ENCODE results near the gene HDAC2. TPM values are rescaled to one million over a fixed set of nuclear protein-coding genes. Genes with fewer than 3 reads are reported as not detected.

The HDAC2 gene
- total RNA-seq, 1 donor from 2014 or later, result 62.2 TPM

DNA sequence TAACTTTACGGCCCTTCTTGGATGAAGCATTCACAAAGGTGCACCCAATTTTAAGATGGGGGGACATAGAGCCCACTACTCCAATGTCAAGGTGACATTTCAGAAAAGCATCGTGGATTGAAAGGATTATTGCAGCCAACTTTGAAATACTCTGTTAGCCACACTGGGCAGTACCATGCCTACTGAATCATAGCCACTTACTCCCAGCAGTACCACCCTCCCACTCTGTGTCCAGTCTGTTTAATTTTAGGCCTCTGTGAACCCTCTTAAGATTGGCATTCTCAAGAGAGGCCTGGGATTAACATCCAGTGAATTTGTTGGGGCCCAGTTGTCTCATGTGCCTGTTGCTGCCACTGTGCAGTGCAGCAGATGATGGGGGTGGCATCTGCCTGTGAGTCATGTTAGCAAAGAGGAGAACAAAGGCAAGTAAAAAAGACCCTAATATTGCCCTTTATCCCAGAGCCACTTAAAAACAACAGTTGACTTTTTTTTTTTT, 11.2 kb upstream of the HDAC2 start:
- Histone ChIP-seq H3K9me3 (no peaks in the 10 kb centered on the region), H3K36me3 (no peaks in the 10 kb centered on the region), H3K4me3 (no peak overlapping the region), H3K27me3 (no peaks in the 10 kb centered on the region), H3K4me1 (no peaks in the 10 kb centered on the region), H3K27ac (no peak overlapping the region)
- TF ChIP-seq, protein P1, sequence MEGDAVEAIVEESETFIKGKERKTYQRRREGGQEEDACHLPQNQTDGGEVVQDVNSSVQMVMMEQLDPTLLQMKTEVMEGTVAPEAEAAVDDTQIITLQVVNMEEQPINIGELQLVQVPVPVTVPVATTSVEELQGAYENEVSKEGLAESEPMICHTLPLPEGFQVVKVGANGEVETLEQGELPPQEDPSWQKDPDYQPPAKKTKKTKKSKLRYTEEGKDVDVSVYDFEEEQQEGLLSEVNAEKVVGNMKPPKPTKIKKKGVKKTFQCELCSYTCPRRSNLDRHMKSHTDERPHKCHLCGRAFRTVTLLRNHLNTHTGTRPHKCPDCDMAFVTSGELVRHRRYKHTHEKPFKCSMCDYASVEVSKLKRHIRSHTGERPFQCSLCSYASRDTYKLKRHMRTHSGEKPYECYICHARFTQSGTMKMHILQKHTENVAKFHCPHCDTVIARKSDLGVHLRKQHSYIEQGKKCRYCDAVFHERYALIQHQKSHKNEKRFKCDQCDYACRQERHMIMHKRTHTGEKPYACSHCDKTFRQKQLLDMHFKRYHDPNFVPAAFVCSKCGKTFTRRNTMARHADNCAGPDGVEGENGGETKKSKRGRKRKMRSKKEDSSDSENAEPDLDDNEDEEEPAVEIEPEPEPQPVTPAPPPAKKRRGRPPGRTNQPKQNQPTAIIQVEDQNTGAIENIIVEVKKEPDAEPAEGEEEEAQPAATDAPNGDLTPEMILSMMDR (IDR thresholded peaks at IDR 0.05), result no peak
- no peak for ATAC-seq
- DNase-seq, result no peak
- intact Hi-C loops (cut with DNase I), result no loop called here

- TF ChIP-seq, protein P1 (IDR thresholded peaks at IDR 0.05), result peak; percentile 40
- Histone ChIP-seq H3K36me3 (no peaks in the 10 kb centered on the region), H3K9me3 (no peaks in the 10 kb centered on the region), H3K27ac (no peak overlapping the region), H3K4me1 (no peaks in the 10 kb centered on the region), H3K27me3 (no peaks in the 10 kb centered on the region), H3K4me3 (no peak overlapping the region)
- DNase-seq, result no peak
- ATAC-seq, result peak; percentile 62
- intact Hi-C loops (cut with DNase I), result no loop called here
Observed at GRCh38 chr6:113980937-113981554, 10.1 kb upstream of the HDAC2 start.

DNA sequence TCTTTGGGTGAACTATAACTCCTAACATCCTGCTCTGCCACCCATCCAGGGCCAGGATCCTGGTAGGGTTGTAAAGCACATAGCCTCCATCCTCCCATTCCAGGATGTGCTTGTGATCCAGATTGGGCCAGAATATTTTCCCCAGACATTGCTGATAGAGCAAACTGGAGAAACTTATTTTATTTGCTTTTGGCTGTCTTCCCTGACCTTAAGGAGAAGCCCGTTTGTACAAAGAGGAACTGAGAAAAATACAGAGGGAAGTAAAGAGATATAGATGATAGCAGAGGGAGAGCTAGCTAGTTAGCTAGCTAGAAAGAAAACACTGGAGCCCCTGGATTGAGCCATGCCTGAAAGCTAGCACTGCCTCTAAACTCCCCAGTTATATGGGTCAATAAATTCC, 9.0 kb upstream of the HDAC2 start:
- TF ChIP-seq, protein P1 (IDR thresholded peaks at IDR 0.05), result no peak
- Histone ChIP-seq H3K4me1 (no peaks in the 10 kb centered on the region), H3K36me3 (no peaks in the 10 kb centered on the region), H3K4me3 (no peak overlapping the region), H3K9me3 (no peaks in the 10 kb centered on the region), H3K27me3 (no peaks in the 10 kb centered on the region), H3K27ac (no peak overlapping the region)
- DNase-seq (no peak), ATAC-seq (peak; percentile 68)
- intact Hi-C loops (cut with DNase I), result no loop called here

DNA sequence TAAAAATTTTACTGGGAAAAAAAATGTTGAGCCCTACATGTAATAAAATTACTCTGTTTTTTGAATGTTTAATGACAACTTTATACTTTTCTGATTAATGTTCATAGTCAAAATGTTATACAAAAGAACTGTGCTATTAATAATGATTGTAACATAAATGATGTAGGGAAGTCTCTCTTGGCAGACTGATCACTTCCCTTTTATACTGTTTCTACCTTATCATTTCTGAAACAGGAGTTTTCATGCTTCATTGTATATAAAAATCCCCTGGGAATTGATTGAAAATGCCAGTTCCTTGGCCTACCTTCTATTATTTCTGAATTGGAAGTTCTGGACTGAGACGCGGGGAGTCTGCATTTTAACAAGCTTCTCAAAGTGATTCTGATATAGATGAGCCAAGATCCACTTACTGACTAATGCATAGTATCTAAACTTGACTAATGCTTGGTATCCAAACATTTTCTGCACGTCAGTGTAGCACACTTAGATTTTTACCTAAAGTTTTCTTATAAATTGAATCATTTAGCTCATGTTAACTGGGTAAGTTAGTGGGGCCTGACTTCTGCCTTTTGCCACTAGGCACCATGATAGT, 7.2 kb upstream of the HDAC2 start:
- DNase-seq (no peak), ATAC-seq (no peak)
- H3K4me3 ChIP-seq, result no peak overlapping the region
- TF ChIP-seq, protein P1 (IDR thresholded peaks at IDR 0.05), result no peak
- no peaks in the 10 kb centered on the region for H3K9me3 ChIP-seq
- intact Hi-C loops (cut with DNase I), result no loop called here
- no peaks in the 10 kb centered on the region for H3K36me3 ChIP-seq
- no peaks in the 10 kb centered on the region for H3K4me1 ChIP-seq
- no peak overlapping the region for H3K27ac ChIP-seq
- H3K27me3 ChIP-seq, result no peaks in the 10 kb centered on the region

GRCh38 chr6:113976806-113977205, 5.9 kb upstream of the HDAC2 start:
- TF ChIP-seq, protein P1 (IDR thresholded peaks at IDR 0.05), result no peak
- no peak for DNase-seq
- ATAC-seq, result no peak
- Histone ChIP-seq H3K9me3 (no peaks in the 10 kb centered on the region), H3K27me3 (no peaks in the 10 kb centered on the region), H3K36me3 (no peaks in the 10 kb centered on the region), H3K4me3 (no peak overlapping the region), H3K27ac (no peak overlapping the region), H3K4me1 (no peaks in the 10 kb centered on the region)
- intact Hi-C loops (cut with DNase I), result no loop called here
